Measurements from ENCODE around the gene GAS6.
"Not testable (repeated sequence)": the region's sequence is repeated elsewhere in the genome, so short reads cannot be mapped to it uniquely, and the experiment has no call there.

Gene GAS6

DNA sequence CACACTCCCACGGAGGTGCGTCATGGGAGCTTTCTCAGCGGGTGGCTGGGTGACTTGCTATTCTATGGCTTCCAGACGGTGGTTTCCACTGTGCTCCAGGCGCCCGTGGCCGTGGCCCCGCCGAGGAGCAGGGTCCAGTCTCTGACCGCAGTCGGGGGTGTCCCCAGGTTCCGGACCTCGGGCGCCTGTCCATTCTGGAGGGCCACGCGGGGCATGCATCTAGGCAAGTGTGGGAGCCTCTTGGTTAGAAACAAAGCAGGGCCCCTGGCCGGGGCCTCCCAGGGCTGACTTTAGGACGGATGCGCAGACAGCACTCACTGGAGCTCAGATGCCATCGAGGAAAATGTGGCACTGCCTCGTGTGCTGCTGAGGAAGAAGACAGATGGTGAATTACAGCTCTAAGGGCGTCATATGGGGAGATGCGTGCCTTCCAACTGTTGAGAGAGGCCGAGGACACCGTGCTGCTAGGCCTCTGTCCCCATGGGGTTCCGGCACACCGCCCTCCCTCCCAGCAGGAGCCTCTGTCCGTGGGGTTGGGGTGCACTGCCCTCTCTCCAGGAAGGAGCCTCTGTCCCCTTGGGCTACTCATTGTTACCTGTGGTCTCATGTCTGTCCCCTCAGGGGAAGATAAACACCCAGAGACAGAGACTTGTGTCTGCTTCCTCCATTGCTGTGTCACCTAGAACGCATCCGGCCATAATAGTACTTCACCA lies 66.8 kb downstream of the GAS6 start:
- DNase-seq (ENCODE audit: extremely low read depth in 1 of 2, low read depth in 1 of 2): no peak

DNA sequence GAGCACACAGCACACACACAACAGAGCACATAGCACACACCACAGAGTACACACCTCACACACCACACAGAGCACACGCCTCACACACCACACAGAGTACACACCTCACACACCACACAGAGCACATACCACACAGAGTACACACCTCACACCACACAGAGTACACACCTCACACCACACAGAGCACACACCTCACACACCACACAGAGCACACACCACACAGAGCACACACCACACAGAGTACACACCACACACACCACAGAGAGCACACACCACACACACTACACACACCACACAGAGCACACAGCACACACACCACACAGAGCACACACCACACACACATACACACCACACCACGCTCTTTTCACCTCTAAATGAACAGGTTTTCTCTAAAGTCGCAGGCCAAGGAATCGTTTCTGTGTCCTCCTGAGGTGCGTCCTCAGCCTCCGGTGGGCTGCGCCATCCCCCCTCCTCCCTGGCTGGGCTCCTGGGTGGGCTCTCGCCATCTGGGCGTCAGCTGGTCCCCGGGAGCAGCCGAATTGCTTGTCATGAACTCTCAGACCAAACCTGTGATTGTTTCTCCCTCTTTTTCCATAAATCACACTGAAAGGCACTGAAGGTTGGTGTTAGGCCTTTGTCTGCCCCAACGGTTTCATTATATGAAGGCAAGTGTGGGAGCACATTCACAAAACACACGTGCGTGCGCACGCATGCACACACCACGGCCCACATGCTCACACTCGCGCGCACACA lies 67.5 kb downstream of the GAS6 start:
- DNase-seq (ENCODE audit: extremely low read depth in 1 of 2, low read depth in 1 of 2): no peak

DNA sequence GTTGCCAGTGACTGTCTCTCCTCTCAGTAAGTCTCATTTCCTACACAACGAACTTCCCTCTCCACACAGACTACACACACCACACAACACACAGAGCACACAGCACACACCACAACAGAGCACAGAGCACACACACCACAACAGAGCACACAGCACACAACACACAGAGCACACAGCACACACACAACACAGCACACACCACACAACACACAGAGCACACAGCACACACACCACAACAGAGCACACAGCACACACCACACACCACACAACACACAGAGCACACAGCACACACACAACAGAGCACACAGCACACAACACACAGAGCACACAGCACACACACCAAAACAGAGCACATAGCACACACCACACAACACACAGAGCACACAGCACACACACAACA lies 68.5 kb downstream of the GAS6 start:
- DNase-seq (ENCODE audit: extremely low read depth in 1 of 2, low read depth in 1 of 2): not testable (repeated sequence)

DNA sequence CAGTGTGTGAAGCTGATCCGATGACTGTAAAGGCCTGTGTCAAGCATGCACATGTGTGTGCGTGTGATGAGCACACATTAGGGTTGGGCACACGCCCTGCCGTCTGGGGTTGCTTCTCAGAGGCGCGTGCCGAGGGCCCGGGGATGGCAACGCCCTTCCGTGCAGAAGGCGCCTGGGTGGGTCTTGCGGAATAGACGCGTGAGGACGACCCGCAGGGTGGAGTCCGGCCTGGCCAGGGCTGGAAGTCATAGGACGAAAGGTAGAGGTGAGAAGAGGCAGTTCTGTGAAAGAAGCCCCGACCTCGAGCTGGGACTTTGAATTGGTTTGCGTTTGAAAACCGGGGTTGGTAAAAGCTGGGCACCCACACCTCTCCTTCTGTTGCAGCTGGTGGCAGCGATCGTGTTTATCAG lies 69.1 kb downstream of the GAS6 start:
- no peak for DNase-seq (ENCODE audit: extremely low read depth in 1 of 2, low read depth in 1 of 2)

DNA sequence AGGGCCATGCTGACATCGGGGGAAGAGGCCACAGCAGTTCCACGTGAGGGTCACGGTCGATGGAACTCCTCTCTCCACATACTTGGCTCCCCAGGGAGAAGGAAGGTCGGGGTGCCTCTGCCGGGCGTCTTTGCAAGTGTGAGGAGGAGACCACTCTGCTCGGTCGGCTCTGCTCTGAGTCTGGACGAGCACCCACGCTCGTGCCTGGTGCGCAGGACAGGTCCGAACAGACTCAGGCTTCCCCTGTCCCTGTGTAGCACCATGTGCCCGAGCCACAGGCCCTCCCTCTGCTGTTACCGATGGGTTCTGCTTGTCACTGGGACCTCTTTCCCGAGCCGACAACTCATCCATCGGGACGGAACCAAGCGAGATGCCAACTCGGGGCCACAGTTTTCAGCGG lies 69.8 kb downstream of the GAS6 start:
- no peak for DNase-seq (ENCODE audit: extremely low read depth in 1 of 2, low read depth in 1 of 2)

DNA sequence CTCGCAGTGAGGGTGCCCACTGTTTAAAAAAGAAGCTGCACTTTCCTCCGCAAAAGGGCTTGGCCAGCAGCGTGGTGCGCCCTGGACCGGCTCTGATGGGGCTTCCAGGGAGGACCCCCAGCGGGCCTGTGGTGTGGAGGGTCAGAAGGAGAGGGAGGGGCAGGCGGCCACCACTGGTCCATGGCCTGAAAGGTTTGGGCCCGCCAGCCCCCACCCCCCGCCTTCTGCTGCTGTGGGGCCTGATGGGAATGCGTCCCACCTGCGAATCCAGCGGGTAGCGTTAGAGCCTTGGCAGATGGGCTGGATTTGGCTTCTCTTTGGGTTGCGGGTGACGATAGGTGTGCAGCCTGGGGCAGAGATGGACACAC lies 70.2 kb downstream of the GAS6 start:
- DNase-seq (ENCODE audit: extremely low read depth in 1 of 2, low read depth in 1 of 2): no peak

DNA sequence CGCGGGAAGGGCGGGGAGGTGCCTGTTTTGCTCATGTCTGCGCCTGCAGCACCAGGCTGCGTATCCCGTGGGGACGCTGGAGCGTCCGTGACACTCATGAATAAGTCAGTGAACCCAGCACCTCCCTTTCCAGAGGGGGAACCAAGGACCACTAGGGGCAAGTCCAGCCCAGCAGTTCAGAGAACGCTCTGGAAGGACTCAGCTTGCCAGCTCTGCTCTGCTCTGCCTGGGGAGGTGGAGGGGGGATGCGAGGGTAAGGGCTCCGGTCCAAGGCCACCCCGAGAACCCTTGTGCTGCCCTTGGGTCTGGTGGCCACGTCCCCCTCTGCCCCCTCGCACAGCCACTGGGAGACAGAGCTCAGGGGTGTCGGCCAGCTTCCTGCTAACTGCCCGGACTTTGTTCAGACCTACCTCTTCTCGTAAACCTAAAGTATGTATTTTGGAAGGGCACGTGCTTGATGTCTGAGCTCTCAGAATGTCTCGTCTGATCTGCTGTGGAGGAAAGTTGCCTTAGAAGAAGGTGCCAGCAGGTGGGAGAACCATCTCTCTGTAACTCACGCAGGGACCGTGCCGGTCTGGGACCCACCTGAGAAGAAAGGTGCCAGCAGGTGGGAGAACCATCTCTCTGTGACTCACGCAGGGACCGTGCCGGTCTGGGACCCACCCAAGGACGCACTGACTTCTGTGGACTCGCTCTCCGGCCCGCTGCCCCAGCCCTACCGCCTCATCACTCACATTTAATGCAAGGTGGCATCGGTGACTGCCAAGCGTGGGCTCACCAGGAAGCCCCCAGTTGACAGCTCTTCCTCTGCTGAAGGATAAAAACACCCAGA lies 70.8 kb downstream of the GAS6 start:
- no peak for DNase-seq (ENCODE audit: extremely low read depth in 1 of 2, low read depth in 1 of 2)

DNA sequence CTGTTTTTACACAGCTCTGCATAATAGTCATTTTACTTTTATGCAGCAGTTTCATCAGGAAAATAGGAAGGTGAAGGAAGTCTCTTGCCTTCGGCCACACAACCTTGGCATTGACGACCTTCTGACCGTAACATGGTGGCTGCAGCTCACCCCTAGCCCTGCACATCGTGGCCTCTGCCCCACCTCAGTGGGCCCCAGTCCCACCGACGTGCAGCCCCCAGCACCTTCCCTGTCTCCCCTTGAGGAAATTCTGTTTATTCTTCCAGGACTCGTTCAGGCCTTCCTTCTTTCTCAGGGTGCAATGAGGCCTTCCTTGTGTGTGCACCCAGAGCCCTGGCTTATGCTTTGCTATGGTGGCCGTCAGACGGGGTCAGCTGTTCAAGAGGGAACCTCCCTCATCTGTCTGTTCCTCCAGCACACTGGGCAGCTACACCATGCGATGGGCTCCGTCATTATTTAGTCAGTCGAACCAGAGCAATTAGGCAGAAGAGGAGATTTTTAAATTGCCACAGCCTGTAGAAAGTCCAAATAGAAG lies 71.6 kb downstream of the GAS6 start:
- no peak for DNase-seq (ENCODE audit: extremely low read depth in 1 of 2, low read depth in 1 of 2)

DNA sequence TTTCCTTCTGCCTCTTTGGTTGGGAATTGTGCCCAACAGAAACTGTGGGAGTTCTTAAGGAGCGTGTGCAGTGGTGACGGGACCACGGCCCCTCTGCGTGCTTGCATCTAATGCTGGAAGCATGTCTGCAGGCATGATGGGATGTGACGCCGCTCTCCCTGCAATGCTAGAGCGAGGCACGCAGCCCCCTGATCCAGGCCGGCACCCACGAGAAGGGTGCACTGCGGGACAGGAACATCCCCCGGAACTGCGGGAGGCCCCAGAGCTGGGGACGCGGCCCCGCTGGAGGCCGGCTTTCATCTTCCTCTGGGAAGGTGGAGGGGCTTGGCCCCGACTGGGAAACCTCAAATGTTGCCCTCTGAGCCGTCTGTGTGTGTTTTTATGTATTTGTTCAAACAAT lies 72.1 kb downstream of the GAS6 start:
- no peak for DNase-seq (ENCODE audit: extremely low read depth in 1 of 2, low read depth in 1 of 2)

DNA sequence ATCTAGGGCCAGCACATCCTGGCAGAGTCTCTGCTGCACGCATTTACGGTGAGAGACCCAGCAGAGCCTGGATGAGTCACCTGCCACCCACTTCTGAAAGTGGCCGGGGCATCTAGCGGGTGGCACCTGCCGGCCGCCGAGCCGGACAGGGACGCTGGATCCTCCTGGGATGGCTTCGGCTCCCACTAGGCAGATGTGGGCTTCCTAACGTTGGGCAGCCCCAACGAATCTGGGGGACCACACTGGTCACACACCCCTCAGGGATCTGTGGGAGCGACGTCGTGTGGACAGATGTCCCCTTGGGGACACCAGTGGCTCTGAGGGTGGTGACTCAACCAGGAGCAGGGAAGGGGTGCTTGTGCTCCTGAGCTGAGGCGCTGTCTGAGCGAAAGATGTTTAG lies 72.7 kb downstream of the GAS6 start:
- no peak for DNase-seq (ENCODE audit: extremely low read depth in 1 of 2, low read depth in 1 of 2)

DNA sequence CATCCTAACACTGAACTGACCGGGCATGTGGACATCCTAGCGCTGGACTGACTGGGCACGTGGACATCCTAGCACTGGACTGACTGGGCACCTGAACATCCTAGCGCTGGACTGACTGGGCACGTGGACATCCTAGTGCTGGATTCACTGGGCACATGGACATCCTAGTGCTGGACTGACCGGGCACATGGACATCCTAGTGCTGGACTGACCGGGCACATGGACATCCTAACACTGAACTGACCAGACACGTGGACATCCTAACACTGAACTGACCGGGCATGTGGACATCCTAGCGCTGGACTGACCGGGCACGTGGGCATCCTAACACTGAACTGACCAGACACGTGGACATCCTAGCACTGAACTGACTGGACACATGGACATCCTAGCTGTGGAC lies 73.9 kb downstream of the GAS6 start:
- not testable (repeated sequence) for DNase-seq (ENCODE audit: extremely low read depth in 1 of 2, low read depth in 1 of 2)

DNA sequence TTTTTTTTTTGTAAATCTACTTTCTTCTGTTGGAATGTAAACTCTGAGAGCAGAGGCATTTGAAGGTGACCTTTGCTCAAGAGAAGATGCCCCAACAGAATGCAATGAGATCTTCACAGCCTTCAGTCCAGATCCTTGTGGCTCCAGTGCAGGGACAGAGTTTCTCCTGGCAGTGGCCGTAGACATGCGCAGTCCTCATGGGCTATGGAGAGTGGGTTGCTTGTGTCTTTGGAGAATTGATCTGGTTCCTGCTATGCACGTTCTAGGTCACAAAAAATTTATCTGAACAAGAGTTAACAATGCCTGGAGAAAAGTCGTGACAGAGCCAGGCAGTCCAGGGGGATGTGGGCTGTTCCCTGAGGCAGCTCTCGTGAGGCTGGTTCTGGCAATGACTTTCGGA lies 74.7 kb downstream of the GAS6 start:
- DNase-seq (ENCODE audit: extremely low read depth in 1 of 2, low read depth in 1 of 2): no peak

DNA sequence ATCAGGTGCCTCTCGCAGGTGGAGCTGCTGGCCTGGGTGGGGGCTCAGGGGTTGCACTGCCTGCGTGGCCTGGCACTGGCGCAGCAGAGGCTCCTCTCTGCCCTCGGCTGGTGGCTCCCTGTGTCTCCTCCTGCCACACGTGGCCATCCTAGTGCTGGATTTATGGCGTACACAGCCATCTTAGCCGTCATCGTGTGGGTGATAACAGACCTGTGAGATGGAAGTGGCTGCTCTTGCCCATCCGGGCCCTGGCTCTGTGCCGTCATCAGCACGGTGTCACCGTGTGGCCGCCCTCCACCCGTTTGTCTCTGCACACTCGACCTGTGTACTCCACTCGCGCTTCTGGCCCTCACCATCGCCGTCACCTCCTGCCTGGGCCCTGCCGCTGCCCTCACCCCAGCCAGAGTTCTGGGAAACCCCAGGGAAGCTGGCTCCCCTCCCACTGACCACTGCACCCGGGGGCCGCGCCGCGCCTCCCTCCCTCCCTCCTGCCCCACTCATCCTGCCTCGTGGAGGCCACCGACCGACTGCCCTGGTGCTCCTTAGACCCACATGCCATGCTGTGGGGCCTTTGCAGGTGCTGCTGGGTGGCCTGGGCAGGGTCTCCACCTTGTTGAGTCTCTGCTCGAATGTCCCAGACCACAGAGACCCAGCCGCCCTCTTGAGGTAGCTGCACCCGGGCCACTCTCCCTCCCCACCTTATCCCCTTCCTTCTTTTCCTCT lies 75.3 kb downstream of the GAS6 start:
- no peak for DNase-seq (ENCODE audit: extremely low read depth in 1 of 2, low read depth in 1 of 2)

DNA sequence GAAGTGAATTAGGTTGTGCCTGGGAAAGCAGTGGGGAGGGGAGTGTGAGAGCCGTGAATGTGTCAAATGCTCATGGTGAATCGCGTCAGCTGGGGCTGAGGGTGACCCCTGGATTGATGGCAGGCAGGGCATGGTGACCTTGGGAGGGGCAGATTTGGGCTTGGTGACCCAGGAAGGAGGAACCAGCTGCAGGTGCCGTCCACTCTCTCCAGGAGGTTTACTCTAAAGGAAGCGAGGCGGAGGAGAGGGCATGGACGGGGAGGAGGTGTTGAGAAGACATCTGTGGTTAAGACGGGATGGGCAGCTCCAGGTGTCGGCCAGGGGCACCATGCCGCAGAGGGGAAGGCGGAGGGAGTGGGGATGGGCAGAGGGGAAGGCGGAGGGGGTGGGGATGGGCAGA lies 76.2 kb downstream of the GAS6 start:
- no peak for DNase-seq (ENCODE audit: extremely low read depth in 1 of 2, low read depth in 1 of 2)

DNA sequence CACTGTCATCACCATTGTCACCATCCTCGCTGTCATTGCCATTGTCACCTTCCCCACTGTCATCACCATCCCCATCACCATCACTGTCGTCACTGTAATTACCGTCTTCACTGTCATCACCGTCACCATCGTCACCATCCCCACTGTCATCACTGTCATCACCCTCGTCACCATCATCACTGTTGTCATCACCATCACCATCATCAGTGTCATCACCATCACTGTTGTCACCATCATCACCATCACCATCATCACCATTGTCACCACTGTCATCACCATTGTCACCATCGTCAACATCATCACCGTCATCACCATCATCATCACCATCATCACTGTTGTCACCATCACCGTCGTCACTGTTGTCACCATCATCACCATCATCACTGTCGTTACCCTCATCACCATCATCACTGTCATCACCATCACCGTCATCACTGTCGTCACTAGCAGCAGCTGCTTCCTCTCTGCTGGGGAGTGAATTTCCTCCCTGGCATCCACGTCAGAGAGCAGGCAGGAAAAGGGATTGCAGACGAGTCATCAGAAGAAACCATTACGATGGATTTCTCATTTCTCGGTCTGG lies 77.5 kb downstream of the GAS6 start:
- DNase-seq (ENCODE audit: extremely low read depth in 1 of 2, low read depth in 1 of 2): no peak

DNA sequence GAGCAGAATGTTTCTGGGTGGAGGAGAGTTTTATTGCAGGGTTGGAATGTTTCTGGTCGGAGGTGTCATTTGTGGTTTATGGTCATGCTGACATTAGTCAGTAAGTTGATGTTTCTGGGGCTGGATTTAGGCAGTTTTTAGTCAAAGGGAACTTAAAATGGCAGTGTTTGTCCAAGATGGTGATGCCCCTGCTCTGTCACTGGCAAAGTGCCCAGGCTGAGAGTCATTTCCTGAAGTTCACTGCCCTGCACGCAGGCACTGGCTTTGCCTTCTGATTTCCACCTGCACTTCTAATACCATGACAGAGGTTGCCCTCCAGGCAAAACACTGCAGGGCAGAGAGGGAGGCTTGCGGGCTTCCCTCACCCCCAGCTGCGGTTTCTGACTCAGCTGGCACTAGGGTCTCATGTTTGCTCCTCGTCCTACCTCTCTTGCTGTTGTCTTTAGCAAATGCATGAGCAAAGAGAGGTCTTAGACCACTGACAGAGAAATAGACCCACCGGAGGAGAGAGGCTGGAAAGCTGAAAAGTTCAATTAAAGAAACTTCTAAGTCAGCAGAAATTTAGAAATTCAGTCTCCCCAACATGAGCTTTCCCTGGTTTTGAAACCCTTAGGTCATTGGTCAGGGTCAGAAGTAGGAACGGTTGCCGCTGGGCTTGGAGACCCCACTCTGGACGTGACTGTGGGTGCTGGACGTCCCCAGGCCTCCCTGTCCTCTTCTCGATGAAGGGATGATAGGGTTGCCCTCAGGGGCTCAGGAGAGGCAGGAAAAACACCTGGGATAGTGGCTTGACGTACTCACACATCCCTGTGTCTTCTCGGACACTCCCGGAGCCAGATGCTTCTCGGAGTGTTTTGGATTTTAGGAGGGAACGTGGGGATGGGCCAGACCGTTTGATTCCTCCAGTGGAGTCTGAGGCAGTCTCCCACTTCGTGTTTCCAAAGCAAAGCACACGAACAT lies 78.5 kb downstream of the GAS6 start:
- no peak for DNase-seq (ENCODE audit: extremely low read depth in 1 of 2, low read depth in 1 of 2)

DNA sequence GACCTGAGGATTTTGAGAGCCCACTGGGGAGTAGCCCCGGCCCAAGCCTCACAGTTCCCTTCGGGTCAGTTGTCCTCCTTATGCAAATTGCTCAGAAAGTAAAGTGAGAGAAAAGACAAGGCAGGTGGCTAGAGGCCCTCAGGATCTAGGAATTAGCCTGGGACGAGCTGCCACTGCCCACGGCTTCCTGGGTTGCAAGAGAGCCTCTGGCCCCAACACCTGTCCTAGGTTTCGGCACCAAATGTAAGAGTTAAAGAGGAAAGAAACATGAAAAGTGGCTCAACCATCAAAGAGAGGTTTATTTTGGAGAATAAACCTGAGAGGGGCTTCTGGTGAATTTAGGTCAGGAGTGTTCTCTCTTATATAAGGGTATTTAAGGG lies 79.2 kb downstream of the GAS6 start:
- no peak for DNase-seq (ENCODE audit: extremely low read depth in 1 of 2, low read depth in 1 of 2)

DNA sequence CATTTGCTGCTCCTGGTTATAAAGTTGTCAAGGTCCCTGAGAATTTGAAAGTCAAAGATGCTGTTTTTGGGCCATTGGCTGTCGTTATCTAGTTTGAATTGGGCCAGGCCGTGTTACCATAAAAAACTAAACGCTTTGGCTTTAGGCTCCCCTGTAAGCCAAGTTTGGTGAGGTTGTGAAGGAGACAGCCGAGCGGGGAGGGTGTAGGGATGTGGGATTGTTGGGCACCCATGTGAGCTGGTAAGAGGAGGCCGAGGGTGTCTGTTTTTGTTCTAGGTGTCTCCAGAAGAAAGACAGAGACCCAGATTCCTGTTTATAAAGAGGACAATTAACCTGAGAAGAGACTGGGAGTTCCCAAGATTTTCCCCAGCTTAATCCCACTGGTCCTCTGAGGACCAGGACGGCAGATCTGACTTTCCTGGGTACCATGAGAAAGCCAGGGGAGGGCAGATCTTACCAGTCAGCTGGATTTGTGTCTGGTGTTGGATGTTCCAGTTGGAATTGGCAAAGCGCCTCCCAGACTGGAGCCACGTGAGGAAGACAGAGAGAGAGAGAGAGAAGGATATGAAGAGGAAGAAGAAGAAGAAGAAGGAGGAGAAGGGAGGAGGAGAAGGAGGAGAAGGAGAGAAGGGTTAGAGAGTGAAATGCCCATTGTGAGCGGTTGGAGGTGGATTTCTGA lies 79.8 kb downstream of the GAS6 start:
- no peak for DNase-seq (ENCODE audit: extremely low read depth in 1 of 2, low read depth in 1 of 2)
